Nephron (organoid): ENCODE data around the gene HCRTR1.

ENCODE experiments used
- H3K27ac Mint-ChIP-seq, 3 experiments: 2 replicates each; pipeline ENCODE4 v1.8.0; 2020; ENCODE audit warnings: mixed read lengths in 3 of 3, mild to moderate bottlenecking in 2 of 3, moderate library complexity in 1 of 3
- H3K27me3 Mint-ChIP-seq: 2 replicates; pipeline ENCODE4 v1.8.0; 2021; ENCODE audit warnings: low read depth, mild to moderate bottlenecking, moderate library complexity, mixed read lengths
- H3K36me3 Mint-ChIP-seq: 2 replicates; pipeline ENCODE4 v1.8.0; 2020; ENCODE audit warnings: low read depth, mixed read lengths
- H3K4me1 Mint-ChIP-seq: 2 replicates; pipeline ENCODE4 v1.8.0; 2020; ENCODE audit warnings: mixed read lengths
- H3K4me3 Mint-ChIP-seq, 3 experiments: 2 replicates each; pipeline ENCODE4 v1.8.0; 2020; ENCODE audit warnings: mild to moderate bottlenecking in 3 of 3, mixed read lengths in 3 of 3, moderate library complexity in 2 of 3
- H3K9me3 Mint-ChIP-seq: 2 replicates; pipeline ENCODE4 v1.8.0; 2020; ENCODE audit warnings: mixed read lengths
- TF ChIP-seq, protein P1 (sequence below), 3 experiments: fragments of 200-600 bp; sonication (generic); IDR thresholded peaks; one replicate each; pipeline ENCODE4 v1.5.0; 2021; ENCODE audit warnings: antibody characterized with exemption in 3 of 3; ENCODE audit not compliant: unreplicated experiment in 3 of 3

The HCRTR1 gene

DNA sequence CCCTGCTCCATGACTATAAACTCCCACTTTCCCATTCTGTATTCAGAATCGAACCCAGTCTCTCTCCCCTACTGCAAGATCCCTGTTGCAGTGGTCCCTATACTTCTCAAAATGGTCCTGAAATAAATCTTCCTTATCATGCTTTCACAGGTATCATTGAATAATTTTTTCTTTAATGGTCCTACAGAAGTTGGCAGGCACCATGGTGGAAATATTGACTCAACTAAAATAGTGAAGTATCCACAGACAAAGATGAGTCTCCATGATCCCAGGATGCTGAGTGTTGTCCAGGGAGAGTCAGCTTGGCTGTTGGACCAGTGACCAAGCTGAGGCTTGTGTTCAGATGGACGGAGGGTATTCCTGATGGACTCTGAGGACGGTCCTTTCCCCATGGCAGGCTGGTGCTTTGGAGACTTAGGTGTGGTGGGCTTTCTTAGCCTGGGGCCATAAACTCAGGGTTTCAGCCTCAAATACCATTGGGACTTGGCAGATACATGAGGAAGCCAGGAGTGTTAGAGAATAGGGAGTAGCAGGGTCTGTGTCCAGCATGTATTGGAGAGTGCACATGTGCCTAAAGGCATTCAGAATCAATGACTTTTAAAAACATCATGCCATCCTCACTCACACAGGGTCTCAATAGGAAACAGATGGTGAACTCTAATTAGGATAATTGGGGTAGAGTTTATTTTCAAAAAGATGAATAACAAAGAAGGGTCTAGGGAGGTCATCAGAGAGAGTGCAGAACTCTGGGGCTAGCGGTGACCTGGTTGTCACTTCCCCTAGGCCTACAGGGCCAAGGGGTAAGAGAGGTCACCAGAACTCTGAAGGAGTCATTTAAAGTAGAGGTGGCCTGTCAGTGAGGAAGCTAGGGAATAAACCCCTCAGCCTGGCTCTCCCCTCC is 21.4 kb upstream of the HCRTR1 start:
- Mint-ChIP-seq H3K4me3 (no peak overlapping the region), H3K36me3 (no peaks in the 10 kb centered on the region), H3K27ac (no peak overlapping the region), H3K27me3 (peaks cover 20% of the 10 kb centered on the region), H3K9me3 (no peaks in the 10 kb centered on the region), H3K4me1 (peaks cover 18% of the 10 kb centered on the region)
- TF ChIP-seq, protein P1, sequence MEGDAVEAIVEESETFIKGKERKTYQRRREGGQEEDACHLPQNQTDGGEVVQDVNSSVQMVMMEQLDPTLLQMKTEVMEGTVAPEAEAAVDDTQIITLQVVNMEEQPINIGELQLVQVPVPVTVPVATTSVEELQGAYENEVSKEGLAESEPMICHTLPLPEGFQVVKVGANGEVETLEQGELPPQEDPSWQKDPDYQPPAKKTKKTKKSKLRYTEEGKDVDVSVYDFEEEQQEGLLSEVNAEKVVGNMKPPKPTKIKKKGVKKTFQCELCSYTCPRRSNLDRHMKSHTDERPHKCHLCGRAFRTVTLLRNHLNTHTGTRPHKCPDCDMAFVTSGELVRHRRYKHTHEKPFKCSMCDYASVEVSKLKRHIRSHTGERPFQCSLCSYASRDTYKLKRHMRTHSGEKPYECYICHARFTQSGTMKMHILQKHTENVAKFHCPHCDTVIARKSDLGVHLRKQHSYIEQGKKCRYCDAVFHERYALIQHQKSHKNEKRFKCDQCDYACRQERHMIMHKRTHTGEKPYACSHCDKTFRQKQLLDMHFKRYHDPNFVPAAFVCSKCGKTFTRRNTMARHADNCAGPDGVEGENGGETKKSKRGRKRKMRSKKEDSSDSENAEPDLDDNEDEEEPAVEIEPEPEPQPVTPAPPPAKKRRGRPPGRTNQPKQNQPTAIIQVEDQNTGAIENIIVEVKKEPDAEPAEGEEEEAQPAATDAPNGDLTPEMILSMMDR (IDR thresholded peaks at IDR 0.05; ENCODE audit: unreplicated experiment in 3 of 3): no peak

DNA sequence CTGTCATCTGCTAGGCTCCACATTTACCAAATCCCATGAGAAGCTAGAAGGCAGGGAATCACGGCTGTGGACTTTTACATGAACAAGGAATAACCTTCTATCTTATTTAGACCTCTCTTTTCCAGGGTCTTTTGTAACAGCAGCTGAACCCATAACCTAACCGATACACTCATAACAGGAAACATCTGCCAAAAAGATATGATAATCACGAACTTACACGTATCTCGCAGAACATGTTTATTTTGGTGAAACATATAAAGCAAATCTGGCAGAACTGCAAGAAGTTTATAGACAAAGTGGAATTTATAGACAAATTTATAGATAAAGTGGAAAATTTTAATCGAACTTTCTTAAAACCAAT is 20.8 kb upstream of the HCRTR1 start:
- Mint-ChIP-seq H3K9me3 (no peaks in the 10 kb centered on the region), H3K27ac (no peak overlapping the region), H3K36me3 (no peaks in the 10 kb centered on the region), H3K27me3 (peaks cover 14% of the 10 kb centered on the region), H3K4me1 (peaks cover 12% of the 10 kb centered on the region), H3K4me3 (no peak overlapping the region)
- TF ChIP-seq, protein P1 (IDR thresholded peaks at IDR 0.05; ENCODE audit: unreplicated experiment in 3 of 3): no peak

DNA sequence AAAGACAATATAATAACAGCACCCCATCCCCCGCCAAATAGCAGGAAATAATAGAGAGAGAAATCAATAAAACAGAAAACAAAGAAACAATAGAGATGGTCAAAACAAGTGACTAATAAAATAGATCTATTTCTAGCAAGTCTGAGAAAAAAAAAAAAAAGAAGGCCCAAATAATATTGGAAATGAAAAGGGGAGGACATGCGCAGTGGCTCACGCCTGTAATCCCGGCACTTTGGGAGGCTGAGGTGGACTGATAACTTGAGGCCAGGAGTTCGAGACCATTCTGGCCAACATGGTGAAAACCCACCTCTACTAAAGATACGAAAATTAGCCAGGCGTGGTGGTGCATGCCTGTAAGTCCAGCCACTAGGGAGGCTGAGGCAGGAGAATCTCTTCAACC is 18.5 kb upstream of the HCRTR1 start:
- H3K27ac Mint-ChIP-seq: no peak overlapping the region
- peaks cover 5% of the 10 kb centered on the region for H3K4me1 Mint-ChIP-seq
- H3K4me3 Mint-ChIP-seq: no peak overlapping the region
- TF ChIP-seq, protein P1 (IDR thresholded peaks at IDR 0.05; ENCODE audit: unreplicated experiment in 3 of 3): no peak
- H3K36me3 Mint-ChIP-seq: no peaks in the 10 kb centered on the region
- no peaks in the 10 kb centered on the region for H3K9me3 Mint-ChIP-seq
- peaks cover 3% of the 10 kb centered on the region for H3K27me3 Mint-ChIP-seq

DNA sequence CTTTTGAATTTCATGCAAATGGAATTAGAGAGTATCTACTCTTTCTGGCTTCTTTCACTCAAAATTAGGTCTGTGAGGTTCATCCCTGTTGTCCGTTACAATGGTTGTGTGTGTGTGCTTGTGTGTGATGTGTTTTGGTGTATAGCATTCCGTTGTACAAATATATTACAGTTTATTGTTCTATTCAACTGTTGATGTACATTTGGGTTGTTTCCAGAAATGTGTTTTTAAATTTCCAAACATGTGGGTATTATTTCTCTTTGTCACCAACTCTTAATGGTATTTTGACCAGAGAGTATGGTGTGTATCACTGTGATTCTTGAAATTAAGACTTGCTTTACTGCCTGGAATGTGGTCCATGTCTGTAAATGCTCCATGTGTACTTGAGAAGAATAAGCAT is 16.8 kb upstream of the HCRTR1 start:
- H3K4me1 Mint-ChIP-seq: peaks cover 5% of the 10 kb centered on the region
- H3K4me3 Mint-ChIP-seq: no peak overlapping the region
- H3K36me3 Mint-ChIP-seq: no peaks in the 10 kb centered on the region
- H3K9me3 Mint-ChIP-seq: no peaks in the 10 kb centered on the region
- TF ChIP-seq, protein P1 (IDR thresholded peaks at IDR 0.05; ENCODE audit: unreplicated experiment in 3 of 3): no peak
- H3K27me3 Mint-ChIP-seq: peaks cover 3% of the 10 kb centered on the region
- peak overlapping the region in 1 of 3 experiments; percentile 31 for H3K27ac Mint-ChIP-seq

DNA sequence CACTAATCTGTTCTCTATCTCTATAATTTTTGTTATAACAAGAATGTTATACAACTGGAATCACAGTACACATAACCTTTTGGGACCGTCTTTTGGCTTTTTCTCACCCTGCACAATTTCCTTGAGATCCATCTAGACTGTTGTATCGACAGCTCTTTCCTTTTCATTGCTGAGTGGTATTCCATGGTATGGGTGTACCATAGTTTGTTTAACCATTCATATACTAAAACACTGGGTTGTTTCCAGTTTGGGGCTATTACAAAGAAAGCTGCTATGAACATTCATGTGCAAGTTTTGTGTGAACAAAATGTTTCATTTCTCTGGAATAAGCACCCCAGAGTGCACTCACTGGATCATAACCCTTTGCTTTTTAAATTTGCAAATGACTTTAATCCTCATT is 15.4 kb upstream of the HCRTR1 start:
- Mint-ChIP-seq H3K4me1 (peaks cover 5% of the 10 kb centered on the region), H3K4me3 (no peak overlapping the region), H3K27me3 (peaks cover 3% of the 10 kb centered on the region), H3K27ac (no peak overlapping the region), H3K36me3 (no peaks in the 10 kb centered on the region), H3K9me3 (no peaks in the 10 kb centered on the region)
- TF ChIP-seq, protein P1 (IDR thresholded peaks at IDR 0.05; ENCODE audit: unreplicated experiment in 3 of 3): no peak

DNA sequence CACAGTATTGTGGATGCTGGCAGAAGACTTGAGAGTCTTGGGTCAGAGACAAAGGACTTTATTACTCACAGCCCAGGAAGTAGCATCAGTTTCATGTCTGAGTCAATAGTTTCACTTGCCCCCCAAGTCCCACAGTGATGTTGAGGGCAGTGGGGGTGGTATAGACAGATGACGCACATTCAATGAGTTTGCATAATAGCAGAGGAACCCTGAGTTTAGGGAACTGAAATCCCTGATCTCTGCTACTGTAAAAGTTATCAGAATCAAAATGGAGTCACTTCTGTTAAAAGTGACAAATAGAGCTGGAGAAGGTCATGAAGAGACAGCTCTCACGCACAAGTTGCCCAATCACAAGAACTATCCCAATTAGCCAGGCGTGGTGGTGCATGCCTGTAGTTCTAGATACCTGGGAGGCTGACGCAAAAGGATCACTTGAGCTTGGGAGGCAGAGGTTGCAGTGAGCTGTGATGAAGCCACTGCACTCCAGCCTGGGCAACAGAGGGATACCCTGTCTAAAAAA is 11.5 kb upstream of the HCRTR1 start:
- no peak overlapping the region for H3K27ac Mint-ChIP-seq
- H3K27me3 Mint-ChIP-seq: no peaks in the 10 kb centered on the region
- H3K4me3 Mint-ChIP-seq: no peak overlapping the region
- no peaks in the 10 kb centered on the region for H3K36me3 Mint-ChIP-seq
- TF ChIP-seq, protein P1 (IDR thresholded peaks at IDR 0.05; ENCODE audit: unreplicated experiment in 3 of 3): no peak
- peaks cover 9% of the 10 kb centered on the region for H3K4me1 Mint-ChIP-seq
- H3K9me3 Mint-ChIP-seq: no peaks in the 10 kb centered on the region
